ENCODE results near the gene ACTN4.

GRCh38 chr19:38736413-38737280 is 89.2 kb downstream of the ACTN4 start:
- TF ChIP-seq, protein P1, sequence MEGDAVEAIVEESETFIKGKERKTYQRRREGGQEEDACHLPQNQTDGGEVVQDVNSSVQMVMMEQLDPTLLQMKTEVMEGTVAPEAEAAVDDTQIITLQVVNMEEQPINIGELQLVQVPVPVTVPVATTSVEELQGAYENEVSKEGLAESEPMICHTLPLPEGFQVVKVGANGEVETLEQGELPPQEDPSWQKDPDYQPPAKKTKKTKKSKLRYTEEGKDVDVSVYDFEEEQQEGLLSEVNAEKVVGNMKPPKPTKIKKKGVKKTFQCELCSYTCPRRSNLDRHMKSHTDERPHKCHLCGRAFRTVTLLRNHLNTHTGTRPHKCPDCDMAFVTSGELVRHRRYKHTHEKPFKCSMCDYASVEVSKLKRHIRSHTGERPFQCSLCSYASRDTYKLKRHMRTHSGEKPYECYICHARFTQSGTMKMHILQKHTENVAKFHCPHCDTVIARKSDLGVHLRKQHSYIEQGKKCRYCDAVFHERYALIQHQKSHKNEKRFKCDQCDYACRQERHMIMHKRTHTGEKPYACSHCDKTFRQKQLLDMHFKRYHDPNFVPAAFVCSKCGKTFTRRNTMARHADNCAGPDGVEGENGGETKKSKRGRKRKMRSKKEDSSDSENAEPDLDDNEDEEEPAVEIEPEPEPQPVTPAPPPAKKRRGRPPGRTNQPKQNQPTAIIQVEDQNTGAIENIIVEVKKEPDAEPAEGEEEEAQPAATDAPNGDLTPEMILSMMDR (IDR thresholded peaks at IDR 0.05), result no peak
- TF ChIP-seq POLR2A (IDR thresholded peaks at IDR 0.05), result no peak
